Type B pancreatic cell (in vitro differentiated cells): ENCODE results near the gene HOXA6. TPM values are rescaled to one million over a fixed set of nuclear protein-coding genes. Genes with fewer than 3 reads are reported as not detected.

Experiments
- DNase-seq: peaks from one replicate; pipeline ENCODE4 v3.0.0; 2021; ENCODE audit warnings: mixed read lengths; ENCODE audit not compliant: unreplicated experiment; ENCODE audit errors: extremely low spot score
- H3K27ac Mint-ChIP-seq: 2 replicates; pipeline ENCODE4 v1.8.0; 2021; ENCODE audit warnings: mild to moderate bottlenecking, mixed read lengths
- H3K27me3 Mint-ChIP-seq: 2 replicates; pipeline ENCODE4 v1.8.0; 2021; ENCODE audit warnings: mixed read lengths
- H3K36me3 Mint-ChIP-seq: 2 replicates; pipeline ENCODE4 v1.8.0; 2021; ENCODE audit warnings: mixed read lengths
- H3K4me1 Mint-ChIP-seq: one replicate; pipeline ENCODE4 v1.8.0; 2021; ENCODE audit warnings: mixed read lengths; ENCODE audit not compliant: unreplicated experiment
- H3K4me3 Mint-ChIP-seq: 2 replicates; pipeline ENCODE4 v1.8.0; 2021; ENCODE audit warnings: mild to moderate bottlenecking, mixed read lengths
- H3K9me3 Mint-ChIP-seq: 2 replicates; pipeline ENCODE4 v1.8.0; 2021; ENCODE audit warnings: mixed read lengths
- total RNA-seq: library from RNA; stranded (reverse); gene quantifications from 2 replicates; pipeline ENCODE4 v1.2.1, GENCODE V29; 2021; ENCODE audit warnings: low replicate concordance
- TF ChIP-seq, protein P1 (sequence below): fragments of 200-600 bp; sonication (generic); conservative IDR thresholded peaks from 2 replicates; pipeline ENCODE4 v1.5.0; 2021; ENCODE audit warnings: antibody characterized with exemption, mild to moderate bottlenecking

HOXA6 gene
- total RNA-seq, 1 donor from 2014 or later, result 10.9 TPM

DNA sequence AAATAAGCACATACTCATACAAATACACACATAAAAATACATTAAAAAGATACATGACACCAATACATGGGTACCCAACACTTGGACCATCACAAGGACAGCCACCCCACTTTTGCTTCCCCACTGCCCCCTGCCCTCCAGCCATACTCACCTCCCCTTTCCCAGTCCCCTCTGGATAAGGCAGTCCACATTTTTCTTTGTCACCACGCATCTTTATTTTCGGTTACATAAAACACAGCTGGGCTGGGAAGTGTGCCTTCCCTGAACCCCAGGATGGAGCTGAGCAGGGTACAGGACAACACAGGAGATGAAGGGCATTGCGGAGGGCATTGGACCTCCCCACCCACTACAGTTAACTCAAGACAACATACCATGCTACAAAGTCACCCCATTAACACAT lies 6.0 kb upstream of the HOXA6 start:
- peaks cover 13% of the 10 kb centered on the region for H3K36me3 Mint-ChIP-seq
- H3K27me3 Mint-ChIP-seq, result peaks cover 89% of the 10 kb centered on the region
- no peak overlapping the region for H3K27ac Mint-ChIP-seq
- peaks cover 5% of the 10 kb centered on the region for H3K9me3 Mint-ChIP-seq
- H3K4me1 Mint-ChIP-seq, result peaks cover 29% of the 10 kb centered on the region
- peak overlapping the region; percentile 47 for H3K4me3 Mint-ChIP-seq
- DNase-seq, result peak; percentile 57
- TF ChIP-seq, protein P1, sequence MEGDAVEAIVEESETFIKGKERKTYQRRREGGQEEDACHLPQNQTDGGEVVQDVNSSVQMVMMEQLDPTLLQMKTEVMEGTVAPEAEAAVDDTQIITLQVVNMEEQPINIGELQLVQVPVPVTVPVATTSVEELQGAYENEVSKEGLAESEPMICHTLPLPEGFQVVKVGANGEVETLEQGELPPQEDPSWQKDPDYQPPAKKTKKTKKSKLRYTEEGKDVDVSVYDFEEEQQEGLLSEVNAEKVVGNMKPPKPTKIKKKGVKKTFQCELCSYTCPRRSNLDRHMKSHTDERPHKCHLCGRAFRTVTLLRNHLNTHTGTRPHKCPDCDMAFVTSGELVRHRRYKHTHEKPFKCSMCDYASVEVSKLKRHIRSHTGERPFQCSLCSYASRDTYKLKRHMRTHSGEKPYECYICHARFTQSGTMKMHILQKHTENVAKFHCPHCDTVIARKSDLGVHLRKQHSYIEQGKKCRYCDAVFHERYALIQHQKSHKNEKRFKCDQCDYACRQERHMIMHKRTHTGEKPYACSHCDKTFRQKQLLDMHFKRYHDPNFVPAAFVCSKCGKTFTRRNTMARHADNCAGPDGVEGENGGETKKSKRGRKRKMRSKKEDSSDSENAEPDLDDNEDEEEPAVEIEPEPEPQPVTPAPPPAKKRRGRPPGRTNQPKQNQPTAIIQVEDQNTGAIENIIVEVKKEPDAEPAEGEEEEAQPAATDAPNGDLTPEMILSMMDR, result no peak

GRCh38 chr7:27152816-27153442 lies 5.4 kb upstream of the HOXA6 start:
- Mint-ChIP-seq H3K27me3 (peaks cover 89% of the 10 kb centered on the region), H3K9me3 (no peaks in the 10 kb centered on the region), H3K4me1 (peaks cover 30% of the 10 kb centered on the region), H3K36me3 (peaks cover 10% of the 10 kb centered on the region), H3K27ac (no peak overlapping the region), H3K4me3 (peak overlapping the region; percentile 91)
- no peak for DNase-seq
- TF ChIP-seq, protein P1, result no peak

- H3K27me3 Mint-ChIP-seq, result peaks cover 86% of the 10 kb centered on the region
- TF ChIP-seq, protein P1, result no peak
- no peaks in the 10 kb centered on the region for H3K9me3 Mint-ChIP-seq
- peak; percentile 68 for DNase-seq
- peak within 1 kb of the TSS; percentile 91 for H3K4me3 Mint-ChIP-seq
- H3K36me3 Mint-ChIP-seq, result peaks cover 10% of the 10 kb centered on the region
- peaks cover 27% of the 10 kb centered on the region for H3K4me1 Mint-ChIP-seq
- peak within 1 kb of the TSS; percentile 65 for H3K27ac Mint-ChIP-seq
These were observed 4.6 kb upstream of the HOXA6 start, which contains the start of gene HOXA3 for GRCh38 chr7:27151931-27152815. HOXA3 (minus strand) TSS chr7:27152583; CDS start chr7:27110640, 41,943 bp downstream.

- Mint-ChIP-seq H3K27ac (peak overlapping the region; percentile 65), H3K36me3 (peaks cover 12% of the 10 kb centered on the region), H3K4me1 (peaks cover 27% of the 10 kb centered on the region), H3K27me3 (peaks cover 87% of the 10 kb centered on the region), H3K9me3 (no peaks in the 10 kb centered on the region), H3K4me3 (peak overlapping the region; percentile 91)
- TF ChIP-seq, protein P1, result no peak
- DNase-seq, result peak; percentile 67
These were observed 3.9 kb upstream of the HOXA6 start for GRCh38 chr7:27151341-27151930.

DNA sequence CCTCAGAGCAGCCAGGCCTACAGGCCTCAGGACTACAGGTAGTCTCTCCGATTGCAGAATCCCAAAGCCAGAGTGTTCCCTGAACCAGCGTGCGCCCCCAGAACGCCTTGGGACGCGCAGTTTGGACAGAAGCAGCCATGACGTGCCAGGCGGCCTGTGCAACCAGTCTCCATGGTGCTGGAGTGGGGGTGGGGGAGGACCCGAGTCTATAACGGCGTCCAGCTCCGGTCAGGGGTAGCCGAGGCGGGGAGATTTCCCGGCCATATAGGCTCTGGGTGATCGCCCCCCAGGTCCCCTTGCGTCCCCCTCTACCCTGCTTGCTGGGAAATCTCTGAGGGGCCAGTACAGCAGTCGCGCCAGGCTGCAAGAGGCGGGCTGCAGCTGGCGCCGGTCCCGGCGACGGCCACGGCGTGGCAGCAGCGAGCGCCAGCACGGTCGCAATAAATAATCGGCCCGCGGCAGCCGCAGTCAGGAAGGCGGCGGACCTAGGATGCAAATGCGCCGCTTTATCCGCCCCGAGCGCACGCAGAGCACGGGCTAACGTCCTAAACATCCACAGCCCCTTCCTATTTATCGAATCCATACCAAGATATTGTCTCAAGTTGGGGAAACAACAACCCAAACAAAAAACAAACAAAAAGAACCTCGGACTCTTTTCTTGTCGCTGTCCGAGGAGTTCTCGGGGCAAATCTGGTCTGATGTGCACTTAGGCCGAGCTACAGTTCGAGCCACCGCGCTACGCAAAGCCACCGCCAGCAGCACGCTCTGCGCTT lies 3.2 kb upstream of the HOXA6 start:
- Mint-ChIP-seq H3K9me3 (no peaks in the 10 kb centered on the region), H3K4me3 (peak overlapping the region; percentile 91), H3K36me3 (peaks cover 18% of the 10 kb centered on the region), H3K27me3 (peaks cover 86% of the 10 kb centered on the region), H3K27ac (peak overlapping the region; percentile 65), H3K4me1 (peaks cover 31% of the 10 kb centered on the region)
- DNase-seq, result peak; percentile 88
- TF ChIP-seq, protein P1, result peak; percentile 89
